GM12878 (cell line): ENCODE results near the gene PYGM. TPM values are rescaled to one million over a fixed set of nuclear protein-coding genes. Genes with fewer than 3 reads are reported as not detected.

Experiments
- ATAC-seq: fragments of 200-7000 bp; cut with Tn5 transposase; 3 replicates; pipeline ENCODE4 v1.9.1; 2020; ENCODE audit warnings: mild to moderate bottlenecking, moderate library complexity
- BruUV-seq: library from RNA; stranded (reverse); fragments of 400-500 nt; replicated peaks from 2 replicates; lab custom pipeline; 2021; lab: Mats Ljungman, UMichigan
- CTCF ChIA-PET: fragments of 300-600 bp; sonication (Branson Sonifier 250); formaldehyde crosslinking; extraction: SDS; loops from one replicate; lab custom pipeline; 2021; ENCODE audit warnings: inconsistent platforms; lab: Yijun Ruan, JAX
- POLR2A ChIA-PET: fragments of 350-600 bp; formaldehyde crosslinking; extraction: SDS; loops from one replicate; lab custom pipeline; 2021; ENCODE audit warnings: inconsistent platforms; lab: Charles Lee
- RAD21 ChIA-PET: fragments of 300-600 bp; sonication (Branson Sonifier 250); formaldehyde crosslinking; loops from one replicate; lab custom pipeline; 2023; ENCODE audit warnings: antibody characterized with exemption; ENCODE audit not compliant: unreplicated experiment; lab: Charles Lee
- SMC1A ChIA-PET: fragments of 300-600 bp; sonication (Branson Sonifier 250); formaldehyde crosslinking; loops from one replicate; lab custom pipeline; 2023; ENCODE audit not compliant: unreplicated experiment, uncharacterized antibody; lab: Charles Lee
- DNase-seq: peaks from one replicate; pipeline ENCODE4 v3.0.0-alpha.2; 2011; ENCODE audit warnings: low read depth, low spot score
- FAIRE-seq: peaks from 3 replicates; lab custom pipeline; 2011; peaks lifted over from hg19 to GRCh38; lab: Jason Lieb, UNC
- H2AFZ ChIP-seq: 2 replicates; pipeline ENCODE4 v1.6.0; 2011; ENCODE audit warnings: low read depth, low read length, control low read depth; ENCODE audit not compliant: control insufficient read depth
- H3K27ac ChIP-seq: 2 replicates; pipeline ENCODE4 v1.5.1; 2011; ENCODE audit warnings: control low read depth; ENCODE audit not compliant: control insufficient read depth, insufficient read depth
- H3K27me3 ChIP-seq, 2 experiments: replicated peaks in 1 of 2; 2 replicates each; pipeline versions ENCODE4 v1.6.0 to v1.6.1; 2011; ENCODE audit warnings: low read length in 1 of 2; ENCODE audit not compliant: control insufficient read depth in 2 of 2, insufficient read depth in 2 of 2
- H3K36me3 ChIP-seq, 2 experiments: 2 replicates each; pipeline ENCODE4 v1.5.1; 2011; ENCODE audit warnings: low read length in 1 of 2; ENCODE audit not compliant: control insufficient read depth in 2 of 2, insufficient read depth in 2 of 2
- H3K4me1 ChIP-seq: 2 replicates; pipeline ENCODE4 v1.6.1; 2011; ENCODE audit warnings: mild to moderate bottlenecking, low read length, moderate library complexity, mixed read lengths; ENCODE audit not compliant: control insufficient read depth, insufficient read depth
- H3K4me2 ChIP-seq: 2 replicates; pipeline ENCODE4 v1.6.0; 2011; ENCODE audit warnings: control low read depth; ENCODE audit not compliant: control insufficient read depth, insufficient read depth
- H3K4me3 ChIP-seq: fragments of 200-600 bp; sonication (generic); 2 replicates; pipeline ENCODE4 v1.5.1; 2016
- H3K79me2 ChIP-seq: 2 replicates; pipeline ENCODE4 v1.6.0; 2011; ENCODE audit warnings: low read length; ENCODE audit not compliant: control insufficient read depth, insufficient read depth
- H3K9ac ChIP-seq: 2 replicates; pipeline ENCODE4 v1.8.0; 2011; ENCODE audit warnings: low read length, control low read depth, mixed read lengths; ENCODE audit not compliant: control insufficient read depth, insufficient read depth
- H3K9me3 ChIP-seq: replicated peaks from 3 replicates; pipeline ENCODE4 v1.5.1; 2011; ENCODE audit warnings: mild to moderate bottlenecking, low read length; ENCODE audit not compliant: control insufficient read depth, insufficient read depth
- H4K20me1 ChIP-seq: 2 replicates; pipeline ENCODE4 v1.6.0; 2011; ENCODE audit not compliant: control insufficient read depth, insufficient read depth
- BCL3 ChIP-seq: IDR thresholded peaks from 2 replicates; pipeline ENCODE4 v1.6.1; 2011; ENCODE audit warnings: borderline replicate concordance, low read depth, mild to moderate bottlenecking, moderate library complexity, low read length; ENCODE audit not compliant: insufficient read depth, poor library complexity, severe bottlenecking
- PBX3 ChIP-seq: IDR thresholded peaks from 2 replicates; pipeline ENCODE4 v1.6.1; 2011; ENCODE audit warnings: mild to moderate bottlenecking, low read depth, low read length, moderate library complexity; ENCODE audit not compliant: insufficient replicate concordance
- SRF ChIP-seq, 2 experiments: IDR thresholded peaks; 2 replicates each; pipeline ENCODE4 v1.6.1; 2011; ENCODE audit warnings: low read depth in 2 of 2, low read length in 2 of 2, mild to moderate bottlenecking in 1 of 2, moderate library complexity in 1 of 2
- TCF3 ChIP-seq: IDR thresholded peaks from 2 replicates; pipeline ENCODE4 v1.6.1; 2012; ENCODE audit warnings: low read depth, mild to moderate bottlenecking, low read length, borderline replicate concordance; ENCODE audit not compliant: insufficient read depth
- WGBS: methylation state at CpG from one replicate; pipeline ENCODE4 v1.1.6; 2016; ENCODE audit warnings: low lambda C conversion rate; ENCODE audit not compliant: insufficient replicate concordance, insufficient coverage; ENCODE audit errors: missing lambda C conversion rate; 5-methylcytosine and 5-hydroxymethylcytosine counted together
- in situ Hi-C: fragments of 300-500 bp; cut with MboI; formaldehyde crosslinking; loops from 9 replicates; pipeline ENCODE4 v1.14.3; 2018; ENCODE audit warnings: mixed read lengths
- intact Hi-C: fragments of 100-400 bp; cut with micrococcal nuclease; formaldehyde crosslinking; loops from one replicate; pipeline ENCODE4 v1.14.2; 2022; ENCODE audit not compliant: unreplicated experiment
- polyA plus RNA-seq, 11 experiments: library from polyadenylated mRNA; depleted of rRNA in 4 of 11; unstranded in 6 of 11; stranded (reverse) in 5 of 11; fragments of >200 nt; fragmentation: Nextera tagmentation in 4 of 11; fragmentation: Illumina TruSeq in 1 of 11; extraction: Ambion mirVana in 4 of 11; extraction: Trizol in 1 of 11; gene quantifications; 1 replicate in 1 of 11; 2 replicates in 10 of 11; pipeline versions ENCODE4 v1.2.1 to v1.2.3, GENCODE V29; 2011 to 2016; ENCODE audit warnings: inconsistent platforms in 2 of 11, missing spikeins in 2 of 11, low read depth in 1 of 11
- total RNA-seq, 4 experiments: library from RNA; depleted of rRNA in 3 of 4; stranded (reverse); fragments of >200 nt in 3 of 4; fragmentation: Illumina TruSeq in 1 of 4; extraction: Trizol in 1 of 4; gene quantifications; 2 replicates each; pipeline versions ENCODE4 v1.2.1 to v1.2.3, GENCODE V29; 2013 to 2021

The PYGM gene
- total and polyA plus RNA-seq, 10 of the 15 experiments (the other 5 are each of a cell fraction or from before 2014, with no cell fraction given) = 0.04 to 3.7 (median 0.27) TPM; not detected in 1

GRCh38 chr11:64697663-64698375 is 62.0 kb downstream of the PYGM start:
- 22% methylated on average over 7 of the region's 7 CpGs for WGBS
- ChIA-PET RAD21 (no interaction called here), POLR2A (no interaction called here), CTCF (interaction anchor here (0.6 to 3.5 kb wide), 2 partner anchors 9 to 24 kb away, joined by 3 to 22 read pairs; no protein-coding TSS in a partner anchor)
- H3K4me2 ChIP-seq = no peak overlapping the region
- H3K9me3 ChIP-seq = no peaks in the 10 kb centered on the region
- H3K27ac ChIP-seq = no peak overlapping the region
- BruUV-seq = no TSS peak
- H3K4me1 ChIP-seq = 0 out of 2 replicates have a peak, but pooled peaks cover 3% of the 10 kb centered on the region
- TF ChIP-seq BCL3 (peak; percentile 83), PBX3 (peak; percentile 36), TCF3 (0 out of 2 replicates have a peak, but pooled peaks have one; percentile 4), SRF (IDR thresholded peaks at IDR 0.05; ENCODE audit: low read depth in 2 of 2, low read length in 2 of 2) (no peak)
- TF ChIP-seq, all 136 proteins: peak for 3
- Histone ChIP-seq H3K79me2 (no peaks in the 10 kb centered on the region), H2AFZ (no peak overlapping the region), H3K36me3 (no peaks in the 10 kb centered on the region), H3K4me3 (no peak overlapping the region), H4K20me1 (no peaks in the 10 kb centered on the region), H3K27me3 (peaks cover 0 to 2% of the 10 kb centered on the region in 2 experiments), H3K9ac (no peak overlapping the region)
- SMC1A ChIA-PET = no interaction called here
- in situ Hi-C loops (no loop called here), intact Hi-C loops (no loop called here)
- no peak for DNase-seq
- no peak for FAIRE-seq
- ATAC-seq = no peak

Other genes starting within 250 kb of the PYGM start
Only the 7 nearest of the 14 such genes appear.
- gene NRXN2, start 36.8 kb downstream of the PYGM start, total RNA-seq (2014; rRNA removed) = 0.06 TPM in 1 of 2 replicates, not detected in the other
- gene NRXN2, start 36.8 kb downstream of the PYGM start, total RNA-seq (2014; rRNA removed; fragmentation: Illumina TruSeq; extraction: Trizol) = 0.18 and 0.22 TPM in 2 replicates
- gene NRXN2, start 36.8 kb downstream of the PYGM start, total RNA-seq (2021) = 0.29 and 0.74 TPM in 2 replicates
- 1.1 and 1.4 TPM in 2 replicates for gene NRXN2, start 36.8 kb downstream of the PYGM start, polyA plus RNA-seq (2011; rRNA removed)
- gene NRXN2, start 36.8 kb downstream of the PYGM start, polyA plus RNA-seq (2014; fragmentation: Illumina TruSeq; extraction: Trizol) = 0.09 TPM in 1 of 2 replicates, not detected in the other
- under 1 TPM; 0.03 to 0.07 TPM for gene NRXN2, start 36.8 kb downstream of the PYGM start, polyA plus RNA-seq (2014; fragmentation: Nextera tagmentation; extraction: Ambion mirVana)
- gene NRXN2, start 36.8 kb downstream of the PYGM start, polyA plus RNA-seq (2014; rRNA removed) = 0.08 and 0.28 TPM in 2 replicates
- gene NRXN2, start 36.8 kb downstream of the PYGM start, polyA plus RNA-seq (2016; fragmentation: Nextera tagmentation; extraction: Ambion mirVana) = under 1 TPM; 0.24 to 0.52 TPM
- 5.5 and 6.8 TPM in 2 replicates for gene RASGRP2, start 15.8 kb downstream of the PYGM start, total RNA-seq (2014; rRNA removed)
- 1.7 and 3.0 TPM in 2 replicates for gene RASGRP2, start 15.8 kb downstream of the PYGM start, total RNA-seq (2014; rRNA removed; fragmentation: Illumina TruSeq; extraction: Trizol)
- gene RASGRP2, start 15.8 kb downstream of the PYGM start, total RNA-seq (2021) = 8.3 and 9.0 TPM in 2 replicates
- gene RASGRP2, start 15.8 kb downstream of the PYGM start, polyA plus RNA-seq (2011; rRNA removed) = 3.0 and 6.2 TPM in 2 replicates
- gene RASGRP2, start 15.8 kb downstream of the PYGM start, polyA plus RNA-seq (2014; fragmentation: Illumina TruSeq; extraction: Trizol) = 2.6 and 2.7 TPM in 2 replicates
- gene RASGRP2, start 15.8 kb downstream of the PYGM start, polyA plus RNA-seq (2014; fragmentation: Nextera tagmentation; extraction: Ambion mirVana) = under 1 TPM; 0.26 to 0.66 TPM
- 7.0 and 11.2 TPM in 2 replicates for gene RASGRP2, start 15.8 kb downstream of the PYGM start, polyA plus RNA-seq (2014; rRNA removed)
- gene RASGRP2, start 15.8 kb downstream of the PYGM start, polyA plus RNA-seq (2016; fragmentation: Nextera tagmentation; extraction: Ambion mirVana) = 1 to 10 TPM; 4.5 to 6.4 TPM
- 88.2 and 111 TPM in 2 replicates for gene SF1, start 18.6 kb upstream of the PYGM start, total RNA-seq (2014; rRNA removed)
- 76.0 and 84.4 TPM in 2 replicates for gene SF1, start 18.6 kb upstream of the PYGM start, total RNA-seq (2014; rRNA removed; fragmentation: Illumina TruSeq; extraction: Trizol)
- gene SF1, start 18.6 kb upstream of the PYGM start, total RNA-seq (2021) = 327 and 337 TPM in 2 replicates
- gene SF1, start 18.6 kb upstream of the PYGM start, polyA plus RNA-seq (2011; rRNA removed) = 82.5 and 84.8 TPM in 2 replicates
- 216 and 280 TPM in 2 replicates for gene SF1, start 18.6 kb upstream of the PYGM start, polyA plus RNA-seq (2014; fragmentation: Illumina TruSeq; extraction: Trizol)
- 10 to 100 TPM; 13.6 to 29.6 TPM for gene SF1, start 18.6 kb upstream of the PYGM start, polyA plus RNA-seq (2014; fragmentation: Nextera tagmentation; extraction: Ambion mirVana)
- 155 and 172 TPM in 2 replicates for gene SF1, start 18.6 kb upstream of the PYGM start, polyA plus RNA-seq (2014; rRNA removed)
- 100 to 1,000 TPM in 1 of 2 experiments, 10 to 100 TPM in 1; 97.4 to 109 TPM for gene SF1, start 18.6 kb upstream of the PYGM start, polyA plus RNA-seq (2016; fragmentation: Nextera tagmentation; extraction: Ambion mirVana)
- gene MAP4K2, start 43.2 kb upstream of the PYGM start, total RNA-seq (2014; rRNA removed) = 66.7 and 74.7 TPM in 2 replicates
- 36.9 and 41.0 TPM in 2 replicates for gene MAP4K2, start 43.2 kb upstream of the PYGM start, total RNA-seq (2014; rRNA removed; fragmentation: Illumina TruSeq; extraction: Trizol)
- gene MAP4K2, start 43.2 kb upstream of the PYGM start, total RNA-seq (2021) = 78.1 and 79.2 TPM in 2 replicates
- 27.3 and 49.9 TPM in 2 replicates for gene MAP4K2, start 43.2 kb upstream of the PYGM start, polyA plus RNA-seq (2011; rRNA removed)
- 16.1 and 42.8 TPM in 2 replicates for gene MAP4K2, start 43.2 kb upstream of the PYGM start, polyA plus RNA-seq (2014; fragmentation: Illumina TruSeq; extraction: Trizol)
- 1 to 10 TPM in 1 of 2 experiments, under 1 TPM in 1; 0.98 to 4.4 TPM for gene MAP4K2, start 43.2 kb upstream of the PYGM start, polyA plus RNA-seq (2014; fragmentation: Nextera tagmentation; extraction: Ambion mirVana)
- gene MAP4K2, start 43.2 kb upstream of the PYGM start, polyA plus RNA-seq (2014; rRNA removed) = 69.0 and 71.8 TPM in 2 replicates
- gene MAP4K2, start 43.2 kb upstream of the PYGM start, polyA plus RNA-seq (2016; fragmentation: Nextera tagmentation; extraction: Ambion mirVana) = 10 to 100 TPM; 47.8 to 52.9 TPM
- 14.4 and 19.0 TPM in 2 replicates for gene MEN1, start 50.6 kb upstream of the PYGM start, total RNA-seq (2014; rRNA removed)
- 6.3 and 6.5 TPM in 2 replicates for gene MEN1, start 50.6 kb upstream of the PYGM start, total RNA-seq (2014; rRNA removed; fragmentation: Illumina TruSeq; extraction: Trizol)
- 31.1 and 32.6 TPM in 2 replicates for gene MEN1, start 50.6 kb upstream of the PYGM start, total RNA-seq (2021)
- gene MEN1, start 50.6 kb upstream of the PYGM start, polyA plus RNA-seq (2011; rRNA removed) = 6.0 and 19.0 TPM in 2 replicates
- gene MEN1, start 50.6 kb upstream of the PYGM start, polyA plus RNA-seq (2014; fragmentation: Illumina TruSeq; extraction: Trizol) = 13.0 and 22.4 TPM in 2 replicates
- 1 to 10 TPM; 2.5 to 4.1 TPM for gene MEN1, start 50.6 kb upstream of the PYGM start, polyA plus RNA-seq (2014; fragmentation: Nextera tagmentation; extraction: Ambion mirVana)
- 26.8 and 37.5 TPM in 2 replicates for gene MEN1, start 50.6 kb upstream of the PYGM start, polyA plus RNA-seq (2014; rRNA removed)
- 10 to 100 TPM; 38.9 to 39.7 TPM for gene MEN1, start 50.6 kb upstream of the PYGM start, polyA plus RNA-seq (2016; fragmentation: Nextera tagmentation; extraction: Ambion mirVana)
- gene CDC42BPG, start 84.7 kb upstream of the PYGM start, total RNA-seq (2014; rRNA removed) = 0.11 and 1.3 TPM in 2 replicates
- 0.09 TPM in 2 replicates for gene CDC42BPG, start 84.7 kb upstream of the PYGM start, total RNA-seq (2014; rRNA removed; fragmentation: Illumina TruSeq; extraction: Trizol)
- gene CDC42BPG, start 84.7 kb upstream of the PYGM start, total RNA-seq (2021) = 0.36 and 0.45 TPM in 2 replicates
- 0.04 and 0.12 TPM in 2 replicates for gene CDC42BPG, start 84.7 kb upstream of the PYGM start, polyA plus RNA-seq (2011; rRNA removed)
- gene CDC42BPG, start 84.7 kb upstream of the PYGM start, polyA plus RNA-seq (2014; fragmentation: Illumina TruSeq; extraction: Trizol) = 0.03 and 0.46 TPM in 2 replicates
- gene CDC42BPG, start 84.7 kb upstream of the PYGM start, polyA plus RNA-seq (2014; fragmentation: Nextera tagmentation; extraction: Ambion mirVana) = under 1 TPM in 1 of 2 experiments, not detected in 1; 0.02 TPM
- gene CDC42BPG, start 84.7 kb upstream of the PYGM start, polyA plus RNA-seq (2014; rRNA removed) = 0.44 and 0.53 TPM in 2 replicates
- gene CDC42BPG, start 84.7 kb upstream of the PYGM start, polyA plus RNA-seq (2016; fragmentation: Nextera tagmentation; extraction: Ambion mirVana) = under 1 TPM; 0.04 TPM
- 50.9 and 64.6 TPM in 2 replicates for gene EHD1, start 118.6 kb upstream of the PYGM start, total RNA-seq (2014; rRNA removed)
- 24.3 and 24.5 TPM in 2 replicates for gene EHD1, start 118.6 kb upstream of the PYGM start, total RNA-seq (2014; rRNA removed; fragmentation: Illumina TruSeq; extraction: Trizol)
- gene EHD1, start 118.6 kb upstream of the PYGM start, total RNA-seq (2021) = 165 and 166 TPM in 2 replicates
- gene EHD1, start 118.6 kb upstream of the PYGM start, polyA plus RNA-seq (2011; rRNA removed) = 21.0 and 50.4 TPM in 2 replicates
- 18.9 and 71.4 TPM in 2 replicates for gene EHD1, start 118.6 kb upstream of the PYGM start, polyA plus RNA-seq (2014; fragmentation: Illumina TruSeq; extraction: Trizol)
- 1 to 10 TPM; 1.0 to 2.2 TPM for gene EHD1, start 118.6 kb upstream of the PYGM start, polyA plus RNA-seq (2014; fragmentation: Nextera tagmentation; extraction: Ambion mirVana)
- gene EHD1, start 118.6 kb upstream of the PYGM start, polyA plus RNA-seq (2014; rRNA removed) = 68.5 and 102 TPM in 2 replicates
- 10 to 100 TPM; 88.1 to 97.5 TPM for gene EHD1, start 118.6 kb upstream of the PYGM start, polyA plus RNA-seq (2016; fragmentation: Nextera tagmentation; extraction: Ambion mirVana)